GM18870 (cell line): ENCODE results near the gene RALGDS.

ENCODE experiments used
- ATAC-seq: cut with Tn5 transposase; IDR thresholded peaks from one replicate; pipeline ENCODE4 v1.9.1; 2021; ENCODE audit warnings: moderate library complexity; ENCODE audit not compliant: unreplicated experiment

RALGDS gene

GRCh38 chr9:133120501-133121197 lies 391 bp downstream of the RALGDS start:
- no peak for ATAC-seq

DNA sequence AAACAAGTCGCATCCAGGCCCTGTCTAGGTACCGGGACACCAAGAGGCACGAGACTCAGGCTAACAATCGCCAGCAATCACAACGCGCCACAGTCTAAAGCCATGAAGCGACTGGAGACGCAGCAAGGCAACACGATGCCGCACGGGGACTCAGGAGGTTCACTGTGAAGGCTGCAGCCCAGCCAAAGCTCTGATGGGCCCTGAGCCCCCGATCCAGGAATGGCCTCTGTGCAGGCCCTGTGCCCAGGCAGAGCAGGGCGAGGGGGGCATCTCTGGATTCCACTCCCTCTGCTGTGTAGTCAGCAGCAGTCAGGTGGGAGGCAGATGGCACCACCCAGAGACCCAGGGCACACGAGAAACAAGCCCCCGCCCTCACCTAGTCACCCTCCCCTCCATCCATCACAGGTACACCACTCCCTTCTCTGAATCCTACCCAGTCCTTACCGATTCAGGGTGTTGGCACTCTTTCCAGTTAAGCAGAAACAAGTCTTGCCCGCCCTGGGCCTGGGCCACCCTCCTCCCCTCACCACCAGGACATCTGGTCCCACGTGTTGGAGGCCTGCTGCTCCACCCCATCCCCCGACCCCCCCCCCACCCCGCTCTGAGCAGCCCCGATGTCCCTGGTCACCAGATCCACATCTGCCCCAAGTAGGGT lies 1.1 kb downstream of the RALGDS start:
- ATAC-seq: no peak

- no peak for ATAC-seq
These were observed 1.8 kb downstream of the RALGDS start for GRCh38 chr9:133119103-133119845.

GRCh38 chr9:133118568-133118967 lies 2.5 kb downstream of the RALGDS start:
- ATAC-seq: no peak

DNA sequence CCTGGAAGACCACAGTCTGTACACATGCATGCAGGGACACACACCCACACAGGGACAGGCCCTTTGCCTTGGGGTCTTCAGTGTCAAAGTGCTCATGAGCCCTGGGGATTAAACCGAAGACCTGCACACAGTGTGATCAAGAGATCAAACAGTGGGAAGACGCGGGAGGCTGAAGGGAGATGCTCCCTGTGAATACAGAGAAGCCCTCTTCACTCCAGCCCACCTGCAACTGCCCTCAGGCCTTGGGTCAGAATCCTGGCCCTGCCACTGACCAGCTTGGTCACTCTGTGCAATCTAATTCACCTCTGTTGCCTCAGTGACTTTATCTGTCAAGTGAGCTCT lies 2.9 kb downstream of the RALGDS start:
- no peak for ATAC-seq

GRCh38 chr9:133117271-133118178 lies 3.5 kb downstream of the RALGDS start:
- ATAC-seq: no peak

GRCh38 chr9:133116346-133117231 lies 4.5 kb downstream of the RALGDS start:
- no peak for ATAC-seq

GRCh38 chr9:133115604-133116345 lies 5.3 kb downstream of the RALGDS start:
- peak; percentile 66 for ATAC-seq

GRCh38 chr9:133114886-133115603 lies 6.0 kb downstream of the RALGDS start:
- ATAC-seq: no peak

- no peak for ATAC-seq
These were observed 6.8 kb downstream of the RALGDS start for GRCh38 chr9:133113949-133114885.

GRCh38 chr9:133113163-133113948 lies 7.7 kb downstream of the RALGDS start:
- ATAC-seq: no peak

DNA sequence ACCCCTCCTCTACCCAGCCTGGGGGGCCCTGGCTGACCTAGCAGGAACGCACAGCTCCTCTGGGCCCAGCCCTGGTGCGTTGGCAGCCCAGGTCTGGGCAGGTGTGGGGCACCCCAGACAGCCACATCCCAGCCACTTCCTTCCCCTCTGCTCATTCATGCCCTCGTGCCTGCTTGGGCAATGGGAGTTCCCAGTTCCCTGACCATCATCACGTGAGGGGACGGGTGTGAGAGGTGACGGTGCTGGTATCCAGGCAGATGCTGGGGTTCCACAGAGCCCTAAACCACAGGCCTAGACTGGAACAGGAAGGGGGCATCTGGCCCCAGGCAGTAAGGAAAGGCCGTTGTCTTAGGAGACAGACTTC lies 8.4 kb downstream of the RALGDS start:
- no peak for ATAC-seq

GRCh38 chr9:133111808-133112662 lies 9.0 kb downstream of the RALGDS start:
- ATAC-seq: no peak

GRCh38 chr9:133109931-133110650 lies 10.9 kb downstream of the RALGDS start:
- no peak for ATAC-seq
